ENCODE measurements around the gene GRAP. TPM values are rescaled to one million over a fixed set of nuclear protein-coding genes. Genes with fewer than 3 reads are reported as not detected.
"Not testable (repeated sequence)": the region's sequence is repeated elsewhere in the genome, so short reads cannot be mapped to it uniquely, and the experiment has no call there.

Gene GRAP
- total RNA-seq, 1 experiment from 2014 or later, result 0.26 TPM

- H3K9me3 ChIP-seq (ENCODE audit: low read depth, low read length, poor library complexity, severe bottlenecking); H3K36me3 ChIP-seq (ENCODE audit: insufficient read depth, low read length, poor library complexity, severe bottlenecking); H3K27ac ChIP-seq (ENCODE audit: low read depth, low read length, poor library complexity, severe bottlenecking); H3K27me3 ChIP-seq (replicated peaks; ENCODE audit: insufficient read depth, low read depth, low read length, poor library complexity); intact Hi-C loops (cut with micrococcal nuclease; ENCODE audit: unreplicated experiment); BruUV-seq (replicated peaks); CTCF ChIA-PET; H3K4me1 ChIP-seq (ENCODE audit: insufficient read depth, low read length, poor library complexity, severe bottlenecking); POLR2A ChIA-PET (ENCODE audit: low non-redundant PET); DNase-seq (ENCODE audit: low spot score); H3K4me3 ChIP-seq (ENCODE audit: low read depth, low read length, poor library complexity, severe bottlenecking): not testable (repeated sequence)
Measured at GRCh38 chr17:19048826-19049225, 2.1 kb upstream of the GRAP start.

DNA sequence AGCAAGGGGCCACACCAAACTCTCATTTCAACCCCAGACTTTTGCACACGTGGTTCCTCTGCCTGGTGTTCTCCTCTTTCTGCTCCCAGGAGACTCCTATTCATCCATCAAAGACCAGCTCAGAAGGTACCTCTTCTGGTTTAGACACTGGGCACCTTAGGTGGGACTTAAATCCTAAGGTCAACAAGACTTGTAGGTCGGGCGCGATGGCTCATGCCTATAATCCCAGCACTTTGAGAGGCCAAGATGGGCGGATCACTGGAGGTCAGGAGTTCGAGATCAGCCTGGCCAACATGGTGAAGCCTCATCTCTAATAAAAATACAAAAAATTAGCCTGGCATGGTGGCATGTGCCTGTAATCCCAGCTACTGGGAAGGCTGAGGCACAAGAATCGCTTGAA, 753 bp upstream of the GRAP start:
- H3K4me3 ChIP-seq (ENCODE audit: low read depth, low read length, poor library complexity, severe bottlenecking); H3K9me3 ChIP-seq (ENCODE audit: low read depth, low read length, poor library complexity, severe bottlenecking); H3K4me1 ChIP-seq (ENCODE audit: insufficient read depth, low read length, poor library complexity, severe bottlenecking); POLR2A ChIA-PET (ENCODE audit: low non-redundant PET); H3K27ac ChIP-seq (ENCODE audit: low read depth, low read length, poor library complexity, severe bottlenecking); H3K27me3 ChIP-seq (replicated peaks; ENCODE audit: insufficient read depth, low read depth, low read length, poor library complexity); BruUV-seq (replicated peaks); intact Hi-C loops (cut with micrococcal nuclease; ENCODE audit: unreplicated experiment); H3K36me3 ChIP-seq (ENCODE audit: insufficient read depth, low read length, poor library complexity, severe bottlenecking); CTCF ChIA-PET; DNase-seq (ENCODE audit: low spot score): not testable (repeated sequence)

- BruUV-seq (replicated peaks); intact Hi-C loops (cut with micrococcal nuclease; ENCODE audit: unreplicated experiment); DNase-seq (ENCODE audit: low spot score); H3K4me1 ChIP-seq (ENCODE audit: insufficient read depth, low read length, poor library complexity, severe bottlenecking); CTCF ChIA-PET; H3K27me3 ChIP-seq (replicated peaks; ENCODE audit: insufficient read depth, low read depth, low read length, poor library complexity); H3K9me3 ChIP-seq (ENCODE audit: low read depth, low read length, poor library complexity, severe bottlenecking); H3K27ac ChIP-seq (ENCODE audit: low read depth, low read length, poor library complexity, severe bottlenecking); H3K36me3 ChIP-seq (ENCODE audit: insufficient read depth, low read length, poor library complexity, severe bottlenecking); POLR2A ChIA-PET (ENCODE audit: low non-redundant PET); H3K4me3 ChIP-seq (ENCODE audit: low read depth, low read length, poor library complexity, severe bottlenecking): not testable (repeated sequence)
Measured at GRCh38 chr17:19044643-19045042, 2.1 kb downstream of the GRAP start.

DNA sequence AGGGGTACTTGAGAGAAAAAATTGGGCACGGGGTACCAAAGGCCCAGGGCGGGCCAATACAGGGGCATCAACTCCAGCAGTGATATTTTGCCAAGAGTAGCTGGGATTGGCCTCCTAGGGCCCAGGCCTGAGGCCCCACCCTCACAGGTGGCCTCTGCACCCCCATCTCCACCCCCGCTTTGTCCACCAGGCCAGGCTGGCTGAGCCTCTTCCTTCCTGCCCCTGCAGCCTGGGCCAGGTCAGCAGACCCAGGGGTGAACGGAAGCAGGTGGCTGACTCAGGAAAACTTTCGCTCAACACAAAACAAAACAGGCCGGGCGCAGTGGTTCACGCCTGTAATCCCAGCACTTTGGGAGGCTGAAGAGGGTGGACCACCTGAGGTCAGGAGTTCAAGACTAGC, 3.7 kb downstream of the GRAP start:
- DNase-seq (ENCODE audit: low spot score); H3K27ac ChIP-seq (ENCODE audit: low read depth, low read length, poor library complexity, severe bottlenecking); H3K4me1 ChIP-seq (ENCODE audit: insufficient read depth, low read length, poor library complexity, severe bottlenecking); CTCF ChIA-PET; POLR2A ChIA-PET (ENCODE audit: low non-redundant PET); H3K27me3 ChIP-seq (replicated peaks; ENCODE audit: insufficient read depth, low read depth, low read length, poor library complexity); H3K4me3 ChIP-seq (ENCODE audit: low read depth, low read length, poor library complexity, severe bottlenecking); BruUV-seq (replicated peaks); H3K36me3 ChIP-seq (ENCODE audit: insufficient read depth, low read length, poor library complexity, severe bottlenecking); intact Hi-C loops (cut with micrococcal nuclease; ENCODE audit: unreplicated experiment); H3K9me3 ChIP-seq (ENCODE audit: low read depth, low read length, poor library complexity, severe bottlenecking): not testable (repeated sequence)

DNA sequence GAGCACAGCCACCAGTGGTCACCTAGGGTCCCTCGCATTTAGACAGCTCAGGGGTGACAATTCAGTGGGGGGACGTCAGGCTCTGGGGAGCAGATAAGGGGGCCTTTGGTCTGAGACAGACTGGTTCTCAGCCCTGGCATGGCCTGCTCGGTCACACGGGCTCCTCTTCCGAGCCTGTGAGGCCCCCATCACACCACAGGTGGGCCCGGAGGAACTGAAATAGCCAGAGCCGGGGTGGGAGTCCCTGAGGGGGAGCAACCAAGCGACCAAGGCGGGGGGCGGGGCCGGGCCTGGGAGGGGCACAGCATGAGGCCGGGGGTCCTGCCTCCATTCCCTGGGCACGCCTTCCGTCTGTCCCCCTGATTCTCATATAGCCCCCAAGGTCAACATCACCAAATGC, 4.4 kb downstream of the GRAP start:
- BruUV-seq (replicated peaks); H3K36me3 ChIP-seq (ENCODE audit: insufficient read depth, low read length, poor library complexity, severe bottlenecking); H3K9me3 ChIP-seq (ENCODE audit: low read depth, low read length, poor library complexity, severe bottlenecking); H3K27me3 ChIP-seq (replicated peaks; ENCODE audit: insufficient read depth, low read depth, low read length, poor library complexity); H3K4me3 ChIP-seq (ENCODE audit: low read depth, low read length, poor library complexity, severe bottlenecking); H3K27ac ChIP-seq (ENCODE audit: low read depth, low read length, poor library complexity, severe bottlenecking); DNase-seq (ENCODE audit: low spot score); H3K4me1 ChIP-seq (ENCODE audit: insufficient read depth, low read length, poor library complexity, severe bottlenecking); CTCF ChIA-PET; POLR2A ChIA-PET (ENCODE audit: low non-redundant PET); intact Hi-C loops (cut with micrococcal nuclease; ENCODE audit: unreplicated experiment): not testable (repeated sequence)

DNA sequence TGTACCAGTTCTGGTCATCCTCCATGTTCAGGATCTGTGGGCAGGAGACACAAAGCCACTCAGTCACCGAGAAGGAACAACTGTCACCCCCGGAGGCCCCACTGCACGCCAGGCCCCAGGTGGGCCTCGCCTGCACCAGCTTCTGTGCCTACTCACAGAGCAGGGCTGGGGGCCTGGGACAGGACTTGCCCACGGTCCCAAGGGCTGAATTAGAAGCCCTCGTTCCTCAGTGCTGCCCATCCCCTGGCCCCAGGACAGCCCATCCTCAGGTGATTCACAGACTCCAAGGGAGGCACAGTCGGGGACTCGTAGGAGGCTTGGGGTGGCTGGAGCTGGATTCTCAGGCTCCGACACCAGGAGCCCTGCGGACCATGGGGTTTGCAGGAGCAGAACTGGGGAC, 4.9 kb downstream of the GRAP start:
- DNase-seq (ENCODE audit: low spot score); BruUV-seq (replicated peaks); H3K27me3 ChIP-seq (replicated peaks; ENCODE audit: insufficient read depth, low read depth, low read length, poor library complexity); H3K36me3 ChIP-seq (ENCODE audit: insufficient read depth, low read length, poor library complexity, severe bottlenecking); CTCF ChIA-PET; H3K4me1 ChIP-seq (ENCODE audit: insufficient read depth, low read length, poor library complexity, severe bottlenecking); intact Hi-C loops (cut with micrococcal nuclease; ENCODE audit: unreplicated experiment); H3K9me3 ChIP-seq (ENCODE audit: low read depth, low read length, poor library complexity, severe bottlenecking); H3K27ac ChIP-seq (ENCODE audit: low read depth, low read length, poor library complexity, severe bottlenecking); H3K4me3 ChIP-seq (ENCODE audit: low read depth, low read length, poor library complexity, severe bottlenecking); POLR2A ChIA-PET (ENCODE audit: low non-redundant PET): not testable (repeated sequence)

GRCh38 chr17:19040350-19040749, 6.4 kb downstream of the GRAP start:
- H3K9me3 ChIP-seq (ENCODE audit: low read depth, low read length, poor library complexity, severe bottlenecking); BruUV-seq (replicated peaks); intact Hi-C loops (cut with micrococcal nuclease; ENCODE audit: unreplicated experiment); CTCF ChIA-PET; H3K27me3 ChIP-seq (replicated peaks; ENCODE audit: insufficient read depth, low read depth, low read length, poor library complexity); H3K27ac ChIP-seq (ENCODE audit: low read depth, low read length, poor library complexity, severe bottlenecking); POLR2A ChIA-PET (ENCODE audit: low non-redundant PET); H3K4me1 ChIP-seq (ENCODE audit: insufficient read depth, low read length, poor library complexity, severe bottlenecking); H3K4me3 ChIP-seq (ENCODE audit: low read depth, low read length, poor library complexity, severe bottlenecking); DNase-seq (ENCODE audit: low spot score); H3K36me3 ChIP-seq (ENCODE audit: insufficient read depth, low read length, poor library complexity, severe bottlenecking): not testable (repeated sequence)

GRCh38 chr17:19038730-19039129, 8.0 kb downstream of the GRAP start:
- H3K4me3 ChIP-seq (ENCODE audit: low read depth, low read length, poor library complexity, severe bottlenecking); H3K4me1 ChIP-seq (ENCODE audit: insufficient read depth, low read length, poor library complexity, severe bottlenecking); H3K27me3 ChIP-seq (replicated peaks; ENCODE audit: insufficient read depth, low read depth, low read length, poor library complexity); POLR2A ChIA-PET (ENCODE audit: low non-redundant PET); CTCF ChIA-PET; H3K9me3 ChIP-seq (ENCODE audit: low read depth, low read length, poor library complexity, severe bottlenecking); intact Hi-C loops (cut with micrococcal nuclease; ENCODE audit: unreplicated experiment); DNase-seq (ENCODE audit: low spot score); H3K36me3 ChIP-seq (ENCODE audit: insufficient read depth, low read length, poor library complexity, severe bottlenecking); H3K27ac ChIP-seq (ENCODE audit: low read depth, low read length, poor library complexity, severe bottlenecking); BruUV-seq (replicated peaks): not testable (repeated sequence)
